Measurements from ENCODE around the gene LCLAT1.

LCLAT1 gene

GRCh38 chr2:30516166-30516565 is 69.1 kb downstream of the LCLAT1 start:
- Histone ChIP-seq H3K4me3 (ENCODE audit: low read depth, low read length) (no peak overlapping the region), H3K9me3 (ENCODE audit: control insufficient read depth, insufficient read depth, low read depth, low read length) (no peaks in the 10 kb centered on the region), H3K4me1 (ENCODE audit: control insufficient read depth, insufficient read depth, low read length) (peaks cover 33% of the 10 kb centered on the region), H3K36me3 (ENCODE audit: control insufficient read depth in 2 of 2, insufficient read depth in 1 of 2, low read length in 2 of 2) (peaks cover 0 to 3% of the 10 kb centered on the region in 2 experiments; a peak in 1 of 3 replicates), H3K27ac (ENCODE audit: extremely low read depth, low read depth, low read length) (no peak overlapping the region)
- ChIA-PET CTCF (interaction anchor here (0.7 kb wide), 1 partner anchor 14 kb away, joined by 3 read pairs; no protein-coding TSS in a partner anchor), POLR2A (no interaction called here)
- TF ChIP-seq GLIS2 (tag by site-specific recombination; IDR thresholded peaks at IDR 0.05) (no peak), ZNF274 (IDR thresholded peaks at IDR 0.05; ENCODE audit: low read length) (no peak), ZNF274 (tag by site-specific recombination; IDR thresholded peaks at IDR 0.05; ENCODE audit: borderline replicate concordance) (no peak), ZSCAN23 (tag by site-specific recombination; IDR thresholded peaks at IDR 0.05) (no peak)

- TF ChIP-seq ZNF664 (tag by site-specific recombination; IDR thresholded peaks at IDR 0.05) (no peak), GLI4 (tag by site-specific recombination; IDR thresholded peaks at IDR 0.05) (no peak), ZFP41 (tag by site-specific recombination; IDR thresholded peaks at IDR 0.05; ENCODE audit: borderline replicate concordance) (no peak), ZNF558 (tag by site-specific recombination; IDR thresholded peaks at IDR 0.05) (no peak), ZNF473 (tag by site-specific recombination; IDR thresholded peaks at IDR 0.05) (no peak), ZNF335 (tag by site-specific recombination; conservative IDR thresholded peaks at IDR 0.05) (no peak), ZNF580 (tag by site-specific recombination; IDR thresholded peaks at IDR 0.05) (no peak)
- TF ChIP-seq, protein P1, sequence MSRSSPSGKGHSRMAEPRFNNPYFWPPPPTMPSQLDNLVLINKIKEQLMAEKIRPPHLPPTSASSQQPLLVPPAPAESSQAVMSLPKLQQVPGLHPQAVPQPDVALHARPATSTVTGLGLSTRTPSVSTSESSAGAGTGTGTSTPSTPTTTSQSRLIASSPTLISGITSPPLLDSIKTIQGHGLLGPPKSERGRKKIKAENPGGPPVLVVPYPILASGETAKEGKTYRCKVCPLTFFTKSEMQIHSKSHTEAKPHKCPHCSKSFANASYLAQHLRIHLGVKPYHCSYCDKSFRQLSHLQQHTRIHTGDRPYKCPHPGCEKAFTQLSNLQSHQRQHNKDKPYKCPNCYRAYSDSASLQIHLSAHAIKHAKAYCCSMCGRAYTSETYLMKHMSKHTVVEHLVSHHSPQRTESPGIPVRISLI (tag by site-specific recombination; IDR thresholded peaks at IDR 0.05), result no peak
- TF ChIP-seq, protein P2, sequence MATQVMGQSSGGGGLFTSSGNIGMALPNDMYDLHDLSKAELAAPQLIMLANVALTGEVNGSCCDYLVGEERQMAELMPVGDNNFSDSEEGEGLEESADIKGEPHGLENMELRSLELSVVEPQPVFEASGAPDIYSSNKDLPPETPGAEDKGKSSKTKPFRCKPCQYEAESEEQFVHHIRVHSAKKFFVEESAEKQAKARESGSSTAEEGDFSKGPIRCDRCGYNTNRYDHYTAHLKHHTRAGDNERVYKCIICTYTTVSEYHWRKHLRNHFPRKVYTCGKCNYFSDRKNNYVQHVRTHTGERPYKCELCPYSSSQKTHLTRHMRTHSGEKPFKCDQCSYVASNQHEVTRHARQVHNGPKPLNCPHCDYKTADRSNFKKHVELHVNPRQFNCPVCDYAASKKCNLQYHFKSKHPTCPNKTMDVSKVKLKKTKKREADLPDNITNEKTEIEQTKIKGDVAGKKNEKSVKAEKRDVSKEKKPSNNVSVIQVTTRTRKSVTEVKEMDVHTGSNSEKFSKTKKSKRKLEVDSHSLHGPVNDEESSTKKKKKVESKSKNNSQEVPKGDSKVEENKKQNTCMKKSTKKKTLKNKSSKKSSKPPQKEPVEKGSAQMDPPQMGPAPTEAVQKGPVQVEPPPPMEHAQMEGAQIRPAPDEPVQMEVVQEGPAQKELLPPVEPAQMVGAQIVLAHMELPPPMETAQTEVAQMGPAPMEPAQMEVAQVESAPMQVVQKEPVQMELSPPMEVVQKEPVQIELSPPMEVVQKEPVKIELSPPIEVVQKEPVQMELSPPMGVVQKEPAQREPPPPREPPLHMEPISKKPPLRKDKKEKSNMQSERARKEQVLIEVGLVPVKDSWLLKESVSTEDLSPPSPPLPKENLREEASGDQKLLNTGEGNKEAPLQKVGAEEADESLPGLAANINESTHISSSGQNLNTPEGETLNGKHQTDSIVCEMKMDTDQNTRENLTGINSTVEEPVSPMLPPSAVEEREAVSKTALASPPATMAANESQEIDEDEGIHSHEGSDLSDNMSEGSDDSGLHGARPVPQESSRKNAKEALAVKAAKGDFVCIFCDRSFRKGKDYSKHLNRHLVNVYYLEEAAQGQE (tag by site-specific recombination; IDR thresholded peaks at IDR 0.05), result no peak
- ChIA-PET CTCF (interaction anchor here (1.0 to 1.4 kb wide), 2 partner anchors 192 to 311 kb away, joined by 3 read pairs; no protein-coding TSS in a partner anchor), POLR2A (no interaction called here)
- Histone ChIP-seq H3K4me1 (ENCODE audit: control insufficient read depth, insufficient read depth, low read length) (peaks cover 9% of the 10 kb centered on the region; the same call in 1 of the 2 replicates), H3K36me3 (ENCODE audit: control insufficient read depth in 2 of 2, insufficient read depth in 1 of 2, low read length in 2 of 2) (peaks cover 0 to 3% of the 10 kb centered on the region in 2 experiments; a peak in 1 of 3 replicates), H3K27ac (ENCODE audit: extremely low read depth, low read depth, low read length) (no peak overlapping the region), H3K9me3 (ENCODE audit: control insufficient read depth, insufficient read depth, low read depth, low read length) (no peaks in the 10 kb centered on the region), H3K4me3 (ENCODE audit: low read depth, low read length) (no peak overlapping the region)
Observed at GRCh38 chr2:30519796-30520195, 72.8 kb downstream of the LCLAT1 start.

GRCh38 chr2:30522421-30522820 is 75.4 kb downstream of the LCLAT1 start:
- Histone ChIP-seq H3K4me1 (ENCODE audit: control insufficient read depth, insufficient read depth, low read length) (0 out of 2 replicates have a peak, but pooled peaks cover 3% of the 10 kb centered on the region), H3K9me3 (ENCODE audit: control insufficient read depth, insufficient read depth, low read depth, low read length) (no peaks in the 10 kb centered on the region), H3K4me3 (ENCODE audit: low read depth, low read length) (no peak overlapping the region), H3K27ac (ENCODE audit: extremely low read depth, low read depth, low read length) (no peak overlapping the region), H3K36me3 (ENCODE audit: control insufficient read depth in 2 of 2, insufficient read depth in 1 of 2, low read length in 2 of 2) (peaks cover 0 to 3% of the 10 kb centered on the region in 2 experiments; a peak in 2 of 3 replicates)
- CTCF ChIA-PET, result interaction anchor here (0.6 to 1.6 kb wide), 3 partner anchors 189 to 357 kb away, joined by 3 to 6 read pairs (median 4); no protein-coding TSS in a partner anchor
- no peak for TF ChIP-seq PBX3 (CRISPR knock-in tag; IDR thresholded peaks at IDR 0.05)
- TF ChIP-seq ZNF768 (tag by site-specific recombination; IDR thresholded peaks at IDR 0.05), result no peak
- no peak for TF ChIP-seq HIC1 (tag by site-specific recombination; IDR thresholded peaks at IDR 0.05)
- no peak for TF ChIP-seq ZNF398 (tag by site-specific recombination; IDR thresholded peaks at IDR 0.05)
- POLR2A ChIA-PET, result no interaction called here

Measured in HEK293 (cell line).